Panc1 (cell line): ENCODE data around the gene GREB1L. TPM values are rescaled to one million over a fixed set of nuclear protein-coding genes. Genes with fewer than 3 reads are reported as not detected.

Experiments
- ATAC-seq: fragments of 200-7000 bp; cut with Tn5 transposase; 2 replicates; pipeline ENCODE4 v1.9.1; 2020; ENCODE audit warnings: mild to moderate bottlenecking, moderate library complexity
- BruUV-seq: library from RNA; stranded (reverse); fragments of 400-500 nt; replicated peaks from 2 replicates; lab custom pipeline; 2021; lab: Mats Ljungman, UMichigan
- CTCF ChIA-PET: fragments of 300-600 bp; sonication (Branson Sonifier 250); formaldehyde crosslinking; loops from one replicate; lab custom pipeline; 2022; ENCODE audit warnings: antibody characterized with exemption; lab: Charles Lee
- POLR2A ChIA-PET: fragments of 300-600 bp; sonication (Branson Sonifier 250); formaldehyde crosslinking; loops from one replicate; lab custom pipeline; 2022; ENCODE audit warnings: antibody characterized with exemption; lab: Charles Lee
- DNase-seq: peaks from one replicate; pipeline ENCODE4 v3.0.0-alpha.2; 2010; ENCODE audit warnings: low read depth, low spot score
- H3K27ac ChIP-seq: 2 replicates; pipeline ENCODE4 v1.5.1; 2011; ENCODE audit warnings: mild to moderate bottlenecking, low read length, inconsistent platforms
- H3K27me3 ChIP-seq: fragments of 200-500 bp; sonication (Bioruptor generic); 2 replicates; pipeline ENCODE4 v1.6.0; 2014; ENCODE audit warnings: low read length, inconsistent platforms; ENCODE audit not compliant: control insufficient read depth, insufficient read depth
- H3K36me3 ChIP-seq: fragments of 200-500 bp; sonication (Bioruptor generic); 2 replicates; pipeline ENCODE4 v1.5.1; 2014; ENCODE audit warnings: inconsistent platforms, mild to moderate bottlenecking, low read length, moderate library complexity; ENCODE audit not compliant: control insufficient read depth, insufficient read depth
- H3K4me1 ChIP-seq: 2 replicates; pipeline ENCODE4 v1.5.1; 2011; ENCODE audit warnings: inconsistent platforms, mild to moderate bottlenecking, low read length, moderate library complexity; ENCODE audit not compliant: control insufficient read depth, insufficient read depth
- H3K4me3 ChIP-seq, 2 experiments: 2 replicates each; pipeline ENCODE4 v1.5.1; 2011 to 2012; ENCODE audit warnings: low read depth in 2 of 2, low read length in 2 of 2, mild to moderate bottlenecking in 2 of 2, inconsistent platforms in 1 of 2, moderate library complexity in 1 of 2
- H3K9me3 ChIP-seq: fragments of 200-500 bp; sonication (Bioruptor generic); 2 replicates; pipeline ENCODE4 v1.5.1; 2014; ENCODE audit warnings: low read depth, mild to moderate bottlenecking, inconsistent platforms, low read length, moderate library complexity; ENCODE audit not compliant: control insufficient read depth, insufficient read depth
- CTCF ChIP-seq: fragments of 450-650 bp; IDR thresholded peaks from 2 replicates; pipeline ENCODE4 v1.5.1; 2017; ENCODE audit warnings: mild to moderate bottlenecking
- POLR2AphosphoS5 ChIP-seq: IDR thresholded peaks from 2 replicates; pipeline ENCODE4 v1.6.1; 2012; ENCODE audit warnings: mild to moderate bottlenecking, low read depth, low read length, moderate library complexity
- REST ChIP-seq, 2 experiments: IDR thresholded peaks; 2 replicates each; pipeline ENCODE4 v1.6.1; 2011 to 2012; ENCODE audit warnings: low read depth in 2 of 2, control low read depth in 1 of 2, low read length in 1 of 2, mild to moderate bottlenecking in 1 of 2, moderate library complexity in 1 of 2; ENCODE audit not compliant: insufficient read depth in 1 of 2
- SIN3A ChIP-seq: IDR thresholded peaks from 2 replicates; pipeline ENCODE4 v1.6.1; 2012; ENCODE audit warnings: low read depth, mild to moderate bottlenecking, low read length, moderate library complexity, borderline replicate concordance; ENCODE audit not compliant: insufficient read depth
- TCF7L2 ChIP-seq: IDR thresholded peaks from 2 replicates; pipeline ENCODE4 v1.6.1; 2011; ENCODE audit warnings: mild to moderate bottlenecking, low read depth, low read length, inconsistent platforms
- in situ Hi-C: cut with HindIII; loops from 2 replicates; pipeline ENCODE4 v1.10.0; 2016; ENCODE audit warnings: low sequenced_read_pairs, low pct_unique_long_range_greater_than_20kb
- intact Hi-C: fragments of 100-400 bp; cut with micrococcal nuclease; formaldehyde crosslinking; loops from one replicate; pipeline ENCODE4 v1.10.0; 2022; ENCODE audit not compliant: unreplicated experiment
- total RNA-seq: library from RNA; stranded (reverse); gene quantifications from one replicate; pipeline ENCODE4 v1.2.1, GENCODE V29; 2021; ENCODE audit not compliant: unreplicated experiment

Gene GREB1L
- total RNA-seq, 1 experiment from 2014 or later = 11.0 TPM

- Histone ChIP-seq H3K4me3 (no peak overlapping the region), H3K9me3 (no peaks in the 10 kb centered on the region), H3K27ac (no peak overlapping the region), H3K27me3 (no peaks in the 10 kb centered on the region), H3K4me1 (0 out of 2 replicates have a peak, but pooled peaks cover 7% of the 10 kb centered on the region), H3K36me3 (no peaks in the 10 kb centered on the region)
- ATAC-seq (no peak), DNase-seq (no peak)
- TF ChIP-seq POLR2AphosphoS5 (no peak), CTCF (no peak), TCF7L2 (no peak), SIN3A (no peak), REST (IDR thresholded peaks at IDR 0.05; ENCODE audit: insufficient read depth in 1 of 2, low read depth in 2 of 2, low read length in 1 of 2) (no peak)
- CTCF ChIA-PET = no interaction called here
- BruUV-seq = no TSS peak
- intact Hi-C loops (no loop called here), in situ Hi-C loops (no loop called here)
- POLR2A ChIA-PET = no interaction called here
Measured at GRCh38 chr18:21303445-21303844, 61.4 kb downstream of the GREB1L start.

GRCh38 chr18:21303895-21304294 is 61.9 kb downstream of the GREB1L start:
- Histone ChIP-seq H3K27me3 (no peaks in the 10 kb centered on the region), H3K4me3 (no peak overlapping the region), H3K36me3 (no peaks in the 10 kb centered on the region), H3K27ac (no peak overlapping the region), H3K9me3 (no peaks in the 10 kb centered on the region), H3K4me1 (0 out of 2 replicates have a peak, but pooled peaks cover 7% of the 10 kb centered on the region)
- DNase-seq = no peak
- POLR2A ChIA-PET = no interaction called here
- no peak for TF ChIP-seq CTCF
- no peak for TF ChIP-seq REST (IDR thresholded peaks at IDR 0.05; ENCODE audit: insufficient read depth in 1 of 2, low read depth in 2 of 2, low read length in 1 of 2)
- TF ChIP-seq POLR2AphosphoS5 = no peak
- TF ChIP-seq TCF7L2 = no peak
- in situ Hi-C loops = no loop called here
- BruUV-seq = no TSS peak
- intact Hi-C loops = no loop called here
- ATAC-seq = no peak
- CTCF ChIA-PET = no interaction called here
